Activated CD8-positive, alpha-beta memory T cell treated with anti-CD3 and anti-CD28 coated beads for 48 hours (primary cell): ENCODE results near the gene TMIGD2.
"Not testable (repeated sequence)": the region's sequence is repeated elsewhere in the genome, so short reads cannot be mapped to it uniquely, and the experiment has no call there.

ENCODE experiments used
- DNase-seq, 3 experiments: peaks; one replicate each; pipeline ENCODE4 v3.0.0-alpha.2; 2020; ENCODE audit warnings: low read depth in 2 of 3, low spot score in 2 of 3

TMIGD2 gene

GRCh38 chr19:4267901-4268815, 34.0 kb downstream of the TMIGD2 start:
- DNase-seq: no peak

GRCh38 chr19:4267101-4267900, 34.9 kb downstream of the TMIGD2 start:
- DNase-seq: peak in 2 of 3 experiments; percentile 44 to 53

DNA sequence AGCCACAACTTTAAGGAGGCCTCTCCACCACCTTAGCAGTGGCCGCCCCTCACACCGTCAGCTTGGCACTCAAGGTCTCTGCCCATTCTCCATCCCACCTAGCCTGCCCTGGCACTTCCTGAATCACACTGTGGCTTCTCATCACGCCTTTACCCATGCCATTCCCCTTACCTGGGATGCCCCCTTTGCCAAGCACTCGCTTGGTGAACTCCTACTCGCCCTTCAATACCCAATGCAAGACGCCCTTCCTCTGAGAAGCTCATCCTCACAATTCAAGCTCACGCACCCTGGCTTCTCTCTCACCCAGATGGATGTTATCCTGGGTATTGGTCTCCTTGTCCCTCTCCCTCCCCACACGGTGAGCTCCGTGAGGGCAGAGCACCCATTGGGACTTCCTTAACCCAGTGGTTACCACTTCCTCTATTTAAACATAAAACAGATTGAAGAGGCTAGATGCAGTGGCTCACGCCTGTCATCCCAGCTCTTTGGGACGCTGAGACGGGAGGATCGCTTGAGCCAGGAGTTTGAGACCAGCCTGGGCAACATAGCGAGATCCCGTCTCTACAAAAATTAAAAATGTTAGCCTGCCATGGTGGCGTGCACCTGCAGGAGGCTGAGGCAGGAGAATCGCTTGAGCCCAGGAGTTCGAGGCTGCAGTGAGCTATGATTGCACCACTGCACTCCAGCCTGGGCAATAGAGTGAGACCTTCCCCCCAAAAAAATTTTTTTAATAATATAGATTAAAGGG, 35.8 kb downstream of the TMIGD2 start:
- no peak for DNase-seq

GRCh38 chr19:4264812-4265211, 37.4 kb downstream of the TMIGD2 start:
- DNase-seq: no peak

DNA sequence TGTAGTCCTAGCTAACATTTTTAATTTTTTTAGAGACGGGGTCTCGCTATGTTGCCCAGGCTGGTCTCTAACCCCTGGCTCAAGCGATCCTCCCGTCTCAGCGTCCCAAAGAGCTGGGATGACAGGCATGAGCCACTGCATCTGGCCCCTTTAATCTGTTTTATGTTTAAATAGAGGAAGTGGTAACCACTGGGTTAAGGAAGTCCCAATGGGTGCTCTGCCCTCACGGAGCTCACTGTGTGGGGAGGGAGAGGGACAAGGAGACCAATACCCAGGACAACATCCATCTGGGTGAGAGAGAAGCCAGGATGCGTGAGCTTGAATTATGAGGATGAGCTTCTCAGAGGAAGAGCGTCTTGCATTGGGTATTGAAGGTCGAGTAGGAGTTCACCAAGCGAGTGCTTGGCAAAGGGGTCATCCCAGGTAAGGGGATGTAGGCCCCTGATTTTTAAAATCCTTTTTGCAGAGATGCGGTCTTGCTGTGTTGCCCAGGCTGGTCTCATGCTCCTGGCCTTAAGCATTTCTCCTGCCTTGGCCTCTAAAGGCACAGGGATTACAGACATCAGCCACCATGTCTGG, 41.5 kb downstream of the TMIGD2 start:
- DNase-seq: no peak

GRCh38 chr19:4258181-4258580, 44.0 kb downstream of the TMIGD2 start:
- no peak for DNase-seq

DNA sequence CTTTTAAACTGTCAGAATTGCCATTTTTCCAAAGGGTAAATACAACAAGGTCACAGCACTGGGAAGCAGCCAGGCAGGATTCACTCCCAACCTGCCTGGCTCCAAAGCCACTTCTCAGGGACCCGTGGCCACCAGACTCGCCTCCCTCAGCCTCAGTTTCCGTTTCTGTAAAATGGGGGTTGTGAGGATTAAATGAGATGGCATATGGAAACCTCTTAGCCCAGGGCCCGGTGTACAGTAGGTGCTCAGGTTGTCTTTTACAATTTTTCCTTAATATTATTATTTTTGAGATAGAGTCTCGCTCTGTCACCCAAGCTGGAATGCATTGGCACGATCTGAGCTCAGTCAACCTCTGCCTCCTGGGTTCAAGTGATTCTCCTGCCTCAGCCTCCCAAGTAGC, 45.2 kb downstream of the TMIGD2 start:
- no peak for DNase-seq

GRCh38 chr19:4256563-4256962, 45.6 kb downstream of the TMIGD2 start:
- no peak for DNase-seq

GRCh38 chr19:4246767-4247593, 55.2 kb downstream of the TMIGD2 start, which contains the start of gene YJU2:
YJU2 (plus strand) TSS chr19:4247080; CDS start chr19:4247147, 67 bp downstream.
- peak; percentile 92 to 93 (median 92) for DNase-seq

DNA sequence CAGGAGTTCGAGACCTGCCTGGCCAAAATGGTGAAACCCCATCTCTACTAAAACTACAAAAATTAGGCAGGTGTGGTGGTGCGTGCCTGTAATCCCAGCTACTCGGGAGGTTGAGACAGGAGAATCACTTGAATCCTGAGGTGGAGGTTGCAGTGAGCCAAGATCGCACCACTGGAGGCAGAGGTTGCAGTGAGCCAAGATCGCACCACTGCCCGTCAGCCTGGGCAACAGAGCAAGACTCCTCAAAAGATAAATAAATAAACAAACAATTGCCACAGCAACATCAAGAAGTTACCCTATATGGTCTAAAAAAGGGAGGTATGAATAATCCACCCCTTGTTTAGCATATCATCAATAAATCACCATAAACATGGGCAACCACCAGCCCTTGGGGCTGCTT, 56.3 kb downstream of the TMIGD2 start:
- DNase-seq: not testable (repeated sequence)
